ENCODE results near the gene BABAM2.

Gene BABAM2

DNA sequence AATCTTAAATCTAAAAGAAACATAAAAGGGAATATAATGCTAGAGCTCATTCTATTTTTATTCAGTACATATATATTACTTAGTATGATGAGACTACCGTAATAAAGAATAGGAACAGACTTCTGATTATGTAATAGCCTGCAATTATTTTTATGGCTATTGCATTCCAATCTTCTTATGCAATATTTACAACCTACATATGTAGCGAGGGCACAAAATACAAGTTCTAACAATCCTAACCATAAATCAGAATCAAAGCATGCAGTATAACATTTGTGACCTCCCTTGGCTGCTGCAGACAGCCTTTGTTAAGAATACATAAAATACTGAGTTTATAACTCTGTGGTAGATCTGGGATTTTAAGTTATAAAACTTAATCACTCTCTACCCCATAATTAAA, 177.6 kb downstream of the BABAM2 start:
- DNase-seq (ENCODE audit: insufficient read length, low spot score): no peak
- TF ChIP-seq, protein P1, sequence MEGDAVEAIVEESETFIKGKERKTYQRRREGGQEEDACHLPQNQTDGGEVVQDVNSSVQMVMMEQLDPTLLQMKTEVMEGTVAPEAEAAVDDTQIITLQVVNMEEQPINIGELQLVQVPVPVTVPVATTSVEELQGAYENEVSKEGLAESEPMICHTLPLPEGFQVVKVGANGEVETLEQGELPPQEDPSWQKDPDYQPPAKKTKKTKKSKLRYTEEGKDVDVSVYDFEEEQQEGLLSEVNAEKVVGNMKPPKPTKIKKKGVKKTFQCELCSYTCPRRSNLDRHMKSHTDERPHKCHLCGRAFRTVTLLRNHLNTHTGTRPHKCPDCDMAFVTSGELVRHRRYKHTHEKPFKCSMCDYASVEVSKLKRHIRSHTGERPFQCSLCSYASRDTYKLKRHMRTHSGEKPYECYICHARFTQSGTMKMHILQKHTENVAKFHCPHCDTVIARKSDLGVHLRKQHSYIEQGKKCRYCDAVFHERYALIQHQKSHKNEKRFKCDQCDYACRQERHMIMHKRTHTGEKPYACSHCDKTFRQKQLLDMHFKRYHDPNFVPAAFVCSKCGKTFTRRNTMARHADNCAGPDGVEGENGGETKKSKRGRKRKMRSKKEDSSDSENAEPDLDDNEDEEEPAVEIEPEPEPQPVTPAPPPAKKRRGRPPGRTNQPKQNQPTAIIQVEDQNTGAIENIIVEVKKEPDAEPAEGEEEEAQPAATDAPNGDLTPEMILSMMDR (IDR thresholded peaks at IDR 0.05; ENCODE audit: insufficient read depth, missing control alignments): no peak
- FAIRE-seq: no peak

DNA sequence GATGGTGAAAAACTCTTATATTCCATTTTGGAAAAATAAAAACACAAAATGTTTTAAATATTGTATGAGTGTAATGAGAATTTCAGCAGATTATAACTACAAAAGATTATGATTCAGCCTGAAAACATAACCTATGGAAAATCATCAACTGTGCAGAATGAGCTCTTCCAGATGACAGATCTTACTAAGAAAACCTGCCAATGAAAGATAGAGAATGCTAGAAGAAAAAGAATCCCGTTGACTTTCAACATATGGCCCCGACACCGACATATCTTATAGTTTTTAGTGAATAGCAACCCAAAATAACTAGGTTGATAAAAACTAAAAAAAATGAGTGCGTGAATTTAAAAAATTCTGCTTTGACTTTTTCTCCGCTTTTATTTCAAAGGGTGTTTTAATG, 178.0 kb downstream of the BABAM2 start:
- DNase-seq (ENCODE audit: insufficient read length, low spot score): no peak
- no peak for FAIRE-seq
- TF ChIP-seq, protein P1 (IDR thresholded peaks at IDR 0.05; ENCODE audit: insufficient read depth, missing control alignments): no peak

DNA sequence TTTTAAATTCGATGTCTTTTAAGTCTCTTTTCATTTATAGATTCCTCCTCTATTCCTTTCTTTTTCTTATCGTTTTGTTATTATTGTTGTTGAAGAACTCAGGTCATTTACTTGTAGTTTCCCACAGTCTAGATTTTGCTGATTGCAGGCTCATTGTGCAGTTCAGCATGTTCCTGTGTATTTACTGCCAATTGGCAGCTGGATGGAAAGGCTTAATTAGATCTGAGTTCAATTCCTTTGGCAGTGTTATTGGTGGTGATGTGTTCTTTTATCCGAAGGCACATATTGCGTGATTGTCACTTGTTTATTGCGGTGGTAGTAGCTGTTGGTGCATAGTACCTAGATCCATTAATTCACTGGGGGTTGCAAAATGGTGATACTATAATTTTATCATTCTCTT, 180.7 kb downstream of the BABAM2 start:
- no peak for DNase-seq (ENCODE audit: insufficient read length, low spot score)
- TF ChIP-seq, protein P1 (IDR thresholded peaks at IDR 0.05; ENCODE audit: insufficient read depth, missing control alignments): no peak
- FAIRE-seq: no peak

DNA sequence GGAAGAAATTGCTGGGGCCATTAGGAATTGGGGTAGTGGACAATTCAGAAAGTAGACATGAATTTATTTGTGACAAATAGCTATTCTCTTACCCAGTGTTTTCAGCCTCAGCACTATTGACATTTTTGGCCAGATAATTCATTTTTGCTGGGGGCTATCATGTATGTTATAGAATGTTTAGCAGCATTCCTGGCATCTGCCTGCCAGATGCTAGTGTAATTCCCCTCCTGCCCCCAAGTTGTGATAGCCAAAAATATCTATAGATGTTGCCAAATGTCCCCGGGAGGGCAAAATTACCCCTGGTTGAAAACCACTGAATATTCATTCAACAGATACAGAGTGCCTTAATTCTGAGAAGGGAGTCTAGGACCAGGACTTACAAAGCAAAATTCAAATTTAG, 183.6 kb downstream of the BABAM2 start:
- TF ChIP-seq, protein P1 (IDR thresholded peaks at IDR 0.05; ENCODE audit: insufficient read depth, missing control alignments): no peak
- no peak for FAIRE-seq
- no peak for DNase-seq (ENCODE audit: insufficient read length, low spot score)

DNA sequence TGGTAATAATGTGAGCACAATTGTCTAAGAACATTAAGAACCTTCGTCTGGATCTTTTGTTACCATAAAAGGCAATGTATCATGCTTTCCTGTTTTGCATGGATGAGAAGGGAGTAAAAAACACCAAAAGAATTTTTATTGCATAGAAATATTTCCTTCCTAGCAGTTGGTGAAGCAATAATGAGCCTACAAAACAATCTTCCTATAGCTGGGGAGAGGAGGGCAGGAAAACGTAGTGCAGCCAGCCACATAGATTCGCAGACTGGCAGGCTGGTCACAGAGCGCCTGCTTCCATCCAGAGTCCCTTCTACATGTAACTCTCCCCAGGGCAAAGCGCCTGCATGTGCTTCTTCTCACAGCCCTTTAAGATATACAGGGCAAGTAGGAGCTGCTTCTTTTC, 190.4 kb downstream of the BABAM2 start:
- TF ChIP-seq, protein P1 (IDR thresholded peaks at IDR 0.05; ENCODE audit: insufficient read depth, missing control alignments): no peak
- no peak for DNase-seq (ENCODE audit: insufficient read length, low spot score)

DNA sequence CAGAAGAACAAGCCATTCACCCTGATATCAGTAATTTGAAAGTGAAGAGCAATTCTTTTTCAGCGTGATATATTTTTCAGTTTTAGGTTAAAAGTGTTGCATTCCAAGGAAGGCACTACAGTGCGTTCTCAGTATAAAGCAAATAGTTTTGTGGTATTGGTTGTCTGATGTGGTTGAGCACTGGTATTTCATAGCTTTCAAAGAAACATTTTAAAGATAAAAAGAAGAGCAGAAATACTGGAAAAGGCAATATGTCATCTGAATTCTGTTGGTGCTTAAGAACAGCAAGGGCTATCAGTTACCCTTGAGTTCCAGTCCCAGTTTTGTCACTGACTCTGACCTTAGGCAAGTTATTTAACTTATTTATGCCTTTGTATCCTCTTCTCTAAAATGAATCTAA, 191.6 kb downstream of the BABAM2 start:
- DNase-seq (ENCODE audit: insufficient read length, low spot score): no peak
- no peak for FAIRE-seq
- TF ChIP-seq, protein P1 (IDR thresholded peaks at IDR 0.05; ENCODE audit: insufficient read depth, missing control alignments): no peak

More for the DNA sequence above, 190.4 kb downstream of the BABAM2 start:
- no peak for FAIRE-seq

DNA sequence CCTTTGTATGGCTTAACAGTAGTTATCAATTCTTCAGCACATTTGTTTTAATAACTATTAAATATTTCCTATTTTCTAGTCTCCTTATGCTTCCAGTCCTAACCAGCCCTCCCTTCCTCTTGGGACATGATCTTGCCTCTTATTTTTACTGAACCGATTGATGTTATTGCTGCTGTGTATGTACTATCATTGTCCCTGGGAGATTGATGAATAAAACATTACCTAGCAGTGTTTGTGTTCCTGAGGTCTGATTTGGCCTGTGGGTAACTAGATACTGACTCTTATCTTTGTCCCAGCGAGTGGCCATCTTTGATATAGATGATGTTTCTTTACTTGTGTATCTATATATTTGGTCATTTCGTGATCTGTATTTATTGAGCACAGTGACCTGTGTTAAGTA, 192.9 kb downstream of the BABAM2 start:
- DNase-seq (ENCODE audit: insufficient read length, low spot score): no peak
- FAIRE-seq: no peak
- TF ChIP-seq, protein P1 (IDR thresholded peaks at IDR 0.05; ENCODE audit: insufficient read depth, missing control alignments): no peak
